ENCODE results near the gene RAP1A.

DNA sequence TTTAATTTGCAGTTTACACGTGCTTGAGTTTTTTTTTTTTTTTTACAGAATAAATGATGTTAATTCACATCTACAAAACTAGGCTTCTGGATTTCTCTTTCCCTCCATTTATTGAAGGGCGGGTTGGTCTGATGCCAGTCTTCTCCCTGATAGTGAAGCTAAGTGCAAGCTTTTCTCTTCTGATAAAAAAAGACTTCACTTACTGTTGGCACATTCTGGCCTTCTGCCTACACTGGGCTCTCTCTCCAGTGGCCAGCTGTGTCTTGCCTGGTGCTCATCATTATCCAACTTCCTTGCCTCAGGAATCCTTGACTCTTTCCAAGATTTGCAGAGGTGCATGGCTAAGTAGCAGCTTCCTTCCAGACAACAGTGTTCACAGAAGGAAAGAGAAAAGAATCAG is 7.6 kb upstream of the RAP1A start:
- TF ChIP-seq, protein P1, sequence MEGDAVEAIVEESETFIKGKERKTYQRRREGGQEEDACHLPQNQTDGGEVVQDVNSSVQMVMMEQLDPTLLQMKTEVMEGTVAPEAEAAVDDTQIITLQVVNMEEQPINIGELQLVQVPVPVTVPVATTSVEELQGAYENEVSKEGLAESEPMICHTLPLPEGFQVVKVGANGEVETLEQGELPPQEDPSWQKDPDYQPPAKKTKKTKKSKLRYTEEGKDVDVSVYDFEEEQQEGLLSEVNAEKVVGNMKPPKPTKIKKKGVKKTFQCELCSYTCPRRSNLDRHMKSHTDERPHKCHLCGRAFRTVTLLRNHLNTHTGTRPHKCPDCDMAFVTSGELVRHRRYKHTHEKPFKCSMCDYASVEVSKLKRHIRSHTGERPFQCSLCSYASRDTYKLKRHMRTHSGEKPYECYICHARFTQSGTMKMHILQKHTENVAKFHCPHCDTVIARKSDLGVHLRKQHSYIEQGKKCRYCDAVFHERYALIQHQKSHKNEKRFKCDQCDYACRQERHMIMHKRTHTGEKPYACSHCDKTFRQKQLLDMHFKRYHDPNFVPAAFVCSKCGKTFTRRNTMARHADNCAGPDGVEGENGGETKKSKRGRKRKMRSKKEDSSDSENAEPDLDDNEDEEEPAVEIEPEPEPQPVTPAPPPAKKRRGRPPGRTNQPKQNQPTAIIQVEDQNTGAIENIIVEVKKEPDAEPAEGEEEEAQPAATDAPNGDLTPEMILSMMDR (IDR thresholded peaks at IDR 0.05; ENCODE audit: low read length) = no peak
- TF ChIP-seq EZH2 (optimal IDR thresholded peaks at IDR 0.05; ENCODE audit: low read depth, low read length) (no peak), EZH2phosphoT487 (IDR thresholded peaks at IDR 0.05; ENCODE audit: low read length) (no peak)
